ENCODE results near the gene PLPP3. TPM values are rescaled to one million over a fixed set of nuclear protein-coding genes. Genes with fewer than 3 reads are reported as not detected.

PLPP3 gene
- polyA plus RNA-seq, 1 of the 3 experiments (the other 2 are of a cell fraction): 32.2 TPM

GRCh38 chr1:56494306-56494705 lies 85.1 kb downstream of the PLPP3 start:
- CTCF ChIA-PET: no interaction called here
- peaks cover 0 to 49% of the 10 kb centered on the region in 2 experiments; a peak in 2 of 4 replicates for H3K4me1 ChIP-seq (ENCODE audit: control insufficient read depth in 1 of 2, insufficient read depth in 2 of 2, low read depth in 1 of 2, low read length in 1 of 2)

GRCh38 chr1:56493826-56494225 lies 85.5 kb downstream of the PLPP3 start:
- TF ChIP-seq RXRA (IDR thresholded peaks at IDR 0.05; ENCODE audit: borderline replicate concordance, low read depth): no peak
- no peak for TF ChIP-seq RAD21 (IDR thresholded peaks at IDR 0.05; ENCODE audit: low read length)
- no peak for TF ChIP-seq IRF3 (IDR thresholded peaks at IDR 0.05; ENCODE audit: low read depth, low read length)
- peaks cover 18 to 51% of the 10 kb centered on the region in 2 experiments for H3K36me3 ChIP-seq (replicated peaks in 1 of 2; ENCODE audit: control insufficient read depth in 1 of 2, insufficient read depth in 2 of 2, low read length in 1 of 2)
- no peaks in the 10 kb centered on the region for H3K9me2 ChIP-seq
- H3K27me3 ChIP-seq (ENCODE audit: insufficient read depth): no peaks in the 10 kb centered on the region
- H3K9me3 ChIP-seq: no peaks in the 10 kb centered on the region
- no peak for DNase-seq
- H3K9ac ChIP-seq: no peak overlapping the region
- POLR2A ChIA-PET: no interaction called here
- H3K4me3 ChIP-seq (ENCODE audit: low read depth in 2 of 2, low read length in 1 of 2): no peak overlapping the region
- no peak overlapping the region for H3K4me2 ChIP-seq
- 91% methylated on average over 2 of the region's 2 CpGs for WGBS (ENCODE audit: low lambda C conversion rate)
- no peaks in the 10 kb centered on the region for H4K20me1 ChIP-seq (ENCODE audit: insufficient read depth)
- H2AFZ ChIP-seq (ENCODE audit: low read depth): no peak overlapping the region
- peak overlapping the region in 1 of 2 experiments; percentile 58; a peak in 1 of 4 replicates for H3K27ac ChIP-seq (ENCODE audit: low read depth in 2 of 2, low read length in 1 of 2)
- CTCF ChIA-PET: no interaction called here
- H3K79me2 ChIP-seq (ENCODE audit: insufficient read depth): no peaks in the 10 kb centered on the region
- no peaks in the 10 kb centered on the region for H3F3A ChIP-seq (replicated peaks; ENCODE audit: insufficient read depth)
- H3K4me1 ChIP-seq (ENCODE audit: control insufficient read depth in 1 of 2, insufficient read depth in 2 of 2, low read depth in 1 of 2, low read length in 1 of 2): peaks cover 0 to 47% of the 10 kb centered on the region in 2 experiments; a peak in 2 of 4 replicates

More at GRCh38 chr1:56494306-56494705, 85.1 kb downstream of the PLPP3 start:
- Histone ChIP-seq H3K4me3 (ENCODE audit: low read depth in 2 of 2, low read length in 1 of 2) (no peak overlapping the region), H4K20me1 (ENCODE audit: insufficient read depth) (no peaks in the 10 kb centered on the region), H2AFZ (ENCODE audit: low read depth) (no peak overlapping the region), H3K9ac (no peak overlapping the region), H3K27me3 (ENCODE audit: insufficient read depth) (no peaks in the 10 kb centered on the region), H3K9me2 (no peaks in the 10 kb centered on the region), H3K9me3 (no peaks in the 10 kb centered on the region), H3K79me2 (ENCODE audit: insufficient read depth) (no peaks in the 10 kb centered on the region), H3K36me3 (replicated peaks in 1 of 2; ENCODE audit: control insufficient read depth in 1 of 2, insufficient read depth in 2 of 2, low read length in 1 of 2) (peaks cover 18 to 55% of the 10 kb centered on the region in 2 experiments), H3K27ac (ENCODE audit: low read depth in 2 of 2, low read length in 1 of 2) (peak overlapping the region in 1 of 2 experiments; percentile 55; a peak in 2 of 4 replicates), H3K4me2 (no peak overlapping the region), H3F3A (replicated peaks; ENCODE audit: insufficient read depth) (no peaks in the 10 kb centered on the region)
- 89% methylated on average over 5 of the region's 5 CpGs for WGBS (ENCODE audit: low lambda C conversion rate)
- TF ChIP-seq FOXM1 (IDR thresholded peaks at IDR 0.05; ENCODE audit: low read depth): no peak
- TF ChIP-seq POLR2AphosphoS5 (IDR thresholded peaks at IDR 0.05; ENCODE audit: low read depth, low read length): no peak
- no peak for TF ChIP-seq IRF3 (IDR thresholded peaks at IDR 0.05; ENCODE audit: low read depth, low read length)
- no peak for TF ChIP-seq EZH2phosphoT487 (IDR thresholded peaks at IDR 0.05; ENCODE audit: borderline replicate concordance, low read depth)
- POLR2A ChIA-PET: no interaction called here
- DNase-seq: no peak

GRCh38 chr1:56491441-56491840 lies 87.9 kb downstream of the PLPP3 start:
- peaks cover 0 to 27% of the 10 kb centered on the region in 2 experiments; a peak in 2 of 4 replicates for H3K4me1 ChIP-seq (ENCODE audit: control insufficient read depth in 1 of 2, insufficient read depth in 2 of 2, low read depth in 1 of 2, low read length in 1 of 2)
- ChIA-PET POLR2A (no interaction called here), CTCF (no interaction called here)
- H3K4me2 ChIP-seq: no peak overlapping the region
- no peaks in the 10 kb centered on the region for H3K27me3 ChIP-seq (ENCODE audit: insufficient read depth)
- H4K20me1 ChIP-seq (ENCODE audit: insufficient read depth): no peaks in the 10 kb centered on the region
- WGBS (ENCODE audit: low lambda C conversion rate): 44% methylated on average over 5 of the region's 5 CpGs
- no peak overlapping the region for H3K9ac ChIP-seq
- no peaks in the 10 kb centered on the region for H3K9me2 ChIP-seq
- TF ChIP-seq EP300 (IDR thresholded peaks at IDR 0.05; ENCODE audit: borderline replicate concordance in 1 of 2, low read depth in 1 of 2, low read length in 1 of 2): peak in 1 of 2 experiments; percentile 32; a peak in 1 of 4 replicates
- TF ChIP-seq PBX3 (IDR thresholded peaks at IDR 0.05): peak; percentile 46; the same call in 1 of the 2 replicates
- TF ChIP-seq TEAD4 (IDR thresholded peaks at IDR 0.05; ENCODE audit: borderline replicate concordance, insufficient read depth): no peak
- peak; percentile 49 for TF ChIP-seq NFIC (IDR thresholded peaks at IDR 0.05; ENCODE audit: borderline replicate concordance)
- peak; percentile 48 for TF ChIP-seq GATA2 (CRISPR knock-in tag; IDR thresholded peaks at IDR 0.05)
- TF ChIP-seq RXRA (IDR thresholded peaks at IDR 0.05; ENCODE audit: borderline replicate concordance, low read depth): peak; percentile 65; the same call in 1 of the 2 replicates
- peak; percentile 13; the same call in 1 of the 2 replicates for TF ChIP-seq TCF12 (IDR thresholded peaks at IDR 0.05)
- TF ChIP-seq MXI1 (IDR thresholded peaks at IDR 0.05; ENCODE audit: low read depth, low read length): peak; percentile 49; the same call in 1 of the 2 replicates
- no peak for TF ChIP-seq FOXM1 (IDR thresholded peaks at IDR 0.05; ENCODE audit: low read depth)
- DNase-seq: peak; percentile 51
- H3K36me3 ChIP-seq (replicated peaks in 1 of 2; ENCODE audit: control insufficient read depth in 1 of 2, insufficient read depth in 2 of 2, low read length in 1 of 2): peaks cover 18 to 37% of the 10 kb centered on the region in 2 experiments
- peak overlapping the region in 1 of 2 experiments; percentile 77; a peak in 2 of 4 replicates for H3K27ac ChIP-seq (ENCODE audit: low read depth in 2 of 2, low read length in 1 of 2)
- peaks cover 4% of the 10 kb centered on the region for H3F3A ChIP-seq (replicated peaks; ENCODE audit: insufficient read depth)
- no peak overlapping the region for H2AFZ ChIP-seq (ENCODE audit: low read depth)
- no peaks in the 10 kb centered on the region for H3K79me2 ChIP-seq (ENCODE audit: insufficient read depth)
- no peaks in the 10 kb centered on the region for H3K9me3 ChIP-seq
- no peak overlapping the region for H3K4me3 ChIP-seq (ENCODE audit: low read depth in 2 of 2, low read length in 1 of 2)

All from SK-N-SH (cell line).